OCI-LY3 (cell line): ENCODE measurements around the gene AOC3.

Source experiments
- CTCF ChIP-seq: fragments of 200-600, 300-600 bp; sonication (generic); IDR thresholded peaks from 2 replicates; pipeline ENCODE4 v1.5.1; 2014; ENCODE audit warnings: antibody characterized with exemption, low read length, low read depth
- EZH2phosphoT487 ChIP-seq: fragments of 200-600 bp; shearing (Covaris generic); IDR thresholded peaks from 2 replicates; pipeline ENCODE4 v1.6.1; 2018; ENCODE audit warnings: antibody characterized with exemption, mixed run types, low read depth

DNA sequence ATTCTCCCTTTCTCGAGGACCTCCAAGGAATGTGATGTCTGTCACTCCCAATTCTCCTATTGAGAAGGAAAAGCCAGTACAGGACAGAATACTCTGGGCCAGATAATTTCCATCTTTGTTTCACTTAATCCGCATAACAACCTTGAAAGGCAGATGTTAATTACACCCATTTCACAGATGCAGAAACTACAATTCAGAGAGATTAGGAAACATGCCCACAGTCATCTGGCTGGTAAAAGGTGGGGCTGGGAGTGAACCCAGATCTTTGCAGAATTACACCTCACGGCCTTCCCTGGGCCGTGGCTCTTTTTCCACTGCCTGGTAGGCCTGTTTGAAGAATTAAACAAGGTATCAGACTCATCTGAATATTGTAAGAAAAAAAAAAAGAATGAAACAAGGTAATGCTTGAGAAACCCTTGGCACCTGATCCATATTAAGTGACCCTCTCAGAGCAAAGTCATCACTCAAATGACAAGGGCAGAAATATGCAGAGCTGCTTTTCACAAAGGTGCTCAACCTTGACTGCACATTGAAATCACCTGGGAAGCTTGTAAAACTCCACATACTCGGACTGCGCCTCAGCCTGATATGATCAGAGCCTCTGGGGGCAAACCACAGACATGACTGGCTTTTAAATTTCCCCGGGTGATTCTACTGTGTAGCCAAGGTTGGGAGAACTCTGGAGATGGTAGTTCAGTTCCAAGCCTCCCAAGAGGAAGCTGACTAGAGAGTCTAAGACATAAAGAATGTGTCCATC lies 33.0 kb downstream of the AOC3 start:
- TF ChIP-seq CTCF: no peak
- no peak for TF ChIP-seq EZH2phosphoT487
